ENCODE measurements around the gene RAPGEF3. TPM values are rescaled to one million over a fixed set of nuclear protein-coding genes. Genes with fewer than 3 reads are reported as not detected.

RAPGEF3 gene
- total and polyA plus RNA-seq, 2 of the 13 experiments (the other 11 are each of a cell fraction or from before 2014, with no cell fraction given), result 0.07 TPM

DNA sequence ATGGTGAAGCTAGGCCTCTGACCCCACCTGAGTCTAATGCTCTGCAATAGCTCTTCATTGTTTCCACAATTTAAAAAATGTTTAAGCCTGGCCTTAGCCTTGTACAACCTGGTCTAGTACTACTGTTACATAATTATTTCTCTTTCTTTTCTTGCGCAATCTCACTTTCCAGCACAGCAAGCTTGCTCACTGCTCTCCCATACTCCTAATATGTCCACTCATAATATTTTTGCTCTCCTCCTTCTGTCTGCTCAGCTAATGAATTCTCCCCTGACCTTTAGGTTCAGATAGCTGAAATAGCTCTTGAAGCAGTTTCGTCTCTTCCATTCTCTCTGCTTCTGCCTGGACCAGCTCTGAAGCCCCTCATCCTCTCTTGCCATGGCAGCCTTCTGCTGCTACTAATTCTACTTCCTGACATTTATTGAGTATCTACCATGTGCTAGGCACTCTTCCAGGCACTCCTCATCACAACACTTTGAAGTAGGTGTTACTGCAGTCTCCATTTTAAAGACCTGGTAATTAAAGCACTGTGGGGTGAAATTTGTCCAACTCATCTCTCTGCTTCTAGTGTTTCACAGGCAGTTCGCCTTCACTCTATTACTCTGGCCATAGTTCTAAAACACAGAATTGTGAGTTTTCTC, 11.5 kb upstream of the RAPGEF3 start (continued):
- TF ChIP-seq GABPA (IDR thresholded peaks at IDR 0.05; ENCODE audit: low read depth, low read length), result no peak
- TF ChIP-seq GABPA (CRISPR knock-in tag; IDR thresholded peaks at IDR 0.05; ENCODE audit: low read depth), result 0 out of 2 replicates have a peak, but pooled peaks have one; percentile 11
- TF ChIP-seq, protein P1, sequence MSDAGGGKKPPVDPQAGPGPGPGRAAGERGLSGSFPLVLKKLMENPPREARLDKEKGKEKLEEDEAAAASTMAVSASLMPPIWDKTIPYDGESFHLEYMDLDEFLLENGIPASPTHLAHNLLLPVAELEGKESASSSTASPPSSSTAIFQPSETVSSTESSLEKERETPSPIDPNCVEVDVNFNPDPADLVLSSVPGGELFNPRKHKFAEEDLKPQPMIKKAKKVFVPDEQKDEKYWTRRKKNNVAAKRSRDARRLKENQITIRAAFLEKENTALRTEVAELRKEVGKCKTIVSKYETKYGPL (CRISPR knock-in tag; IDR thresholded peaks at IDR 0.05), result peak; percentile 83; the same call in 1 of the 2 replicates
- TF ChIP-seq ZNF790 (CRISPR knock-in tag; IDR thresholded peaks at IDR 0.05; ENCODE audit: borderline replicate concordance), result no peak
- TF ChIP-seq KMT2A (CRISPR knock-in tag; IDR thresholded peaks at IDR 0.05), result no peak
- no peak for TF ChIP-seq KLF11 (CRISPR knock-in tag; IDR thresholded peaks at IDR 0.05)
- peak; percentile 41; the same call in 1 of the 2 replicates for TF ChIP-seq GATAD2A (CRISPR knock-in tag; IDR thresholded peaks at IDR 0.05)

DNA sequence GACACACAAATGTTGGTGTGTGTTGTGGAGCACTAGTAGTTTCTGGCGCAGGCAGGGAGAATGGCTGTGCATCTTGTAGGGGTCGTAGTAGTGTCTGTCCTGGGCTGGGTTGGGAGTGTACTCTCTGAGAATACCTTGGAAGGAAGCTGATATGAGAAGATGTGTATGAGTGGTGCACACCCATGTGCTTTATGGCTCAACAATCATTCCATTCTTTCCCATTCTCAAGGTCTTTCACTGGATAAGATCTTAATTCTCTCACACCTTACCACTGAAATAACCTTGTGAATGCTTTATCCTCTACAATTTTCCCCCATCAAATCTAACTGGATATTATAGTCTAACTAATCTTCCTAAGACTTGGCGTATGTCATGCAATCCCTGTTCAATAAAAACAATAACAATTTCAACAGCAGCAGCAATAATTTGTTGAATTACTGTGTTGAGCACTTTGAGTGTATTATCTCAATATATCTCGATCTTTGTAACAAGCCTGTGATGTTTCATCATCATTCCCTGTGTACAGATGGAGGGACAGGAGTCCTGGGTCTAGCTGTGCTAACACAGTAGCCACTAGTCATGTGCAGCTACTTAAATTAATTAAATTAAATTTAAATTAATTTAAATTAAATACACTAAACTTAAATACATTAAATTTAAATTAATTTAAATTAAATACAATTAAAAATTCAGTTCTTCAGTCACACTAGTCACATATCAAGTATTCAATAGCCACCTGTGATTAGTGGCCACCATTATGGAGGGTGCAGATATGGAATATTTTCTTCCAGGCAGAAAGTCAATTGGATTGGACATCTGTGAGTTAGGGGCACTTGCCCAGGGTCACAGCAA, 10.8 kb upstream of the RAPGEF3 start:
- Histone ChIP-seq H3K27me3 (ENCODE audit: control insufficient read depth in 1 of 2, insufficient read depth in 2 of 2, low read length in 2 of 2) (peaks cover 4 to 14% of the 10 kb centered on the region in 2 experiments; a peak in 4 of 5 replicates), H3K27ac (ENCODE audit: extremely low read length, insufficient read depth, low read length) (no peak overlapping the region), H3K79me2 (ENCODE audit: insufficient read depth, low read length) (no peaks in the 10 kb centered on the region), H4K20me1 (ENCODE audit: insufficient read depth, low read length) (no peaks in the 10 kb centered on the region), H3K4me3 (replicated peaks in 1 of 3; ENCODE audit: insufficient read depth in 1 of 3, low read depth in 2 of 3, low read length in 3 of 3) (no peak overlapping the region), H3K9ac (ENCODE audit: insufficient read depth, low read depth, low read length) (no peak overlapping the region), H3K4me2 (ENCODE audit: low read depth, low read length) (no peak overlapping the region), H3K9me3 (ENCODE audit: low read length) (no peaks in the 10 kb centered on the region), H3K4me1 (ENCODE audit: insufficient read depth, low read length) (peaks cover 51% of the 10 kb centered on the region), H3K36me3 (replicated peaks in 1 of 2; ENCODE audit: control insufficient read depth in 1 of 2, insufficient read depth in 2 of 2, low read length in 2 of 2) (no peaks in the 10 kb centered on the region), H2AFZ (ENCODE audit: low read length) (no peak overlapping the region)
- CTCF ChIA-PET (ENCODE audit: low intra/inter-chr PET ratio, low total read pairs), result no interaction called here
- intact Hi-C loops (cut with micrococcal nuclease; ENCODE audit: unreplicated experiment) (no loop called here), in situ Hi-C loops (cut with HindIII; ENCODE audit: extremely low pct_ligation_motif_present, low pct_unique_long_range_greater_than_20kb) (no loop called here)
- TF ChIP-seq FOXA3 (CRISPR knock-in tag; IDR thresholded peaks at IDR 0.05), result peak; percentile 23; the same call in 1 of the 2 replicates
- TF ChIP-seq ATF4 (CRISPR knock-in tag; IDR thresholded peaks at IDR 0.05), result peak in 1 of 2 experiments; percentile 83; a peak in 2 of 4 replicates
- peak; percentile 55; the same call in 1 of the 2 replicates for TF ChIP-seq CEBPG (CRISPR knock-in tag; IDR thresholded peaks at IDR 0.05)
- peak; percentile 45; the same call in 1 of the 2 replicates for TF ChIP-seq CEBPB (IDR thresholded peaks at IDR 0.05; ENCODE audit: borderline replicate concordance, low read depth, low read length)
- no peak for TF ChIP-seq HNF4A (CRISPR knock-in tag; IDR thresholded peaks at IDR 0.05)
- ATAC-seq (no peak), FAIRE-seq (no peak), DNase-seq (ENCODE audit: low spot score) (peak; percentile 14)
- POLR2A ChIA-PET, result no interaction called here
- WGBS (ENCODE audit: low lambda C conversion rate), result 53% methylated on average over 4 of the region's 4 CpGs
- BruUV-seq (replicated peaks), result no TSS peak
